GM12875 (cell line): ENCODE measurements around the gene ACSF3.

Experiments used
- H3K4me3 ChIP-seq: one replicate; pipeline ENCODE4 v1.5.1; 2011; ENCODE audit warnings: low read depth, low read length, control low read depth
- TF ChIP-seq, protein P1 (sequence below): IDR thresholded peaks from 2 replicates; pipeline ENCODE4 v1.5.1; 2011; ENCODE audit warnings: low read depth, mild to moderate bottlenecking, control low read depth, inconsistent platforms, low read length, moderate library complexity, borderline replicate concordance; ENCODE audit not compliant: insufficient read depth

ACSF3 gene

DNA sequence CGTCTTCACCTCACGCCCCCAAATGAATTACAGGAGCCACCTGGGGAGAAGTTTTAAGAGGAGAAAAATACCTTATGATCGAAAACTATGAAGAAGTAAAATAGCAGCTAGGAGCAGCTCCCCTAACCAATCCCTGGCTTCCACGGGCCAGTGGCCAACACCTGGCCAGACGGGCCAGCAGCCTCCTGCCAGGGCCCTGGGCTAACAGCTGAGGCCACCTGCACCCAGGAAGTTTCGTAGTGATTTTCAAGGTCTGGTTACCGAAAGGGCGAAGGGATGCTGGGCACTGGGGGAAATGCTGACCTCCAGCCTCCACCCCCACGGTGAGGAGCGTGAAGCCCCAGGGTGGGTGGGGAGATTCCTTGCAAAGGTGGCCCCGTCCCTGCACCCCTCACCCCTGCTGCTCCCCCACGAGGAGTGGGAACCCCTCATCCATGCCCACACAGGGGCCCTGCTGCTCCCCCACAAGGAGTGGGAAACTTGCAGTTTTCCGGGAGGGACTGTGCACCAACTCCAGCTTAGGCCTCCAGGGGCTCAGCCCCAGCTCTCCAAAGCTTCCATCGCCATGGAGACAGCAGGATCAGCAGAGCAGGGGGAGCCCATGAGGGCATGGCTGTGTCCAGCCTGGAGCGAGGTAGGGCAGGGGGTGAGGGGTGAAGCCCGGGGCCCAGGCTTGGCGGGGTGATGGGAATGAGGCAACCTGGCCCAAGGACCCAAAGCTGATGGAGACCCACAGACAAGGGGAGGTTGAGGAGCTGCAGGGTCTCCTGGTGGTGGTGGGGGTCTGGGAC, 31.9 kb upstream of the ACSF3 start:
- no peak overlapping the region for H3K4me3 ChIP-seq
- TF ChIP-seq, protein P1, sequence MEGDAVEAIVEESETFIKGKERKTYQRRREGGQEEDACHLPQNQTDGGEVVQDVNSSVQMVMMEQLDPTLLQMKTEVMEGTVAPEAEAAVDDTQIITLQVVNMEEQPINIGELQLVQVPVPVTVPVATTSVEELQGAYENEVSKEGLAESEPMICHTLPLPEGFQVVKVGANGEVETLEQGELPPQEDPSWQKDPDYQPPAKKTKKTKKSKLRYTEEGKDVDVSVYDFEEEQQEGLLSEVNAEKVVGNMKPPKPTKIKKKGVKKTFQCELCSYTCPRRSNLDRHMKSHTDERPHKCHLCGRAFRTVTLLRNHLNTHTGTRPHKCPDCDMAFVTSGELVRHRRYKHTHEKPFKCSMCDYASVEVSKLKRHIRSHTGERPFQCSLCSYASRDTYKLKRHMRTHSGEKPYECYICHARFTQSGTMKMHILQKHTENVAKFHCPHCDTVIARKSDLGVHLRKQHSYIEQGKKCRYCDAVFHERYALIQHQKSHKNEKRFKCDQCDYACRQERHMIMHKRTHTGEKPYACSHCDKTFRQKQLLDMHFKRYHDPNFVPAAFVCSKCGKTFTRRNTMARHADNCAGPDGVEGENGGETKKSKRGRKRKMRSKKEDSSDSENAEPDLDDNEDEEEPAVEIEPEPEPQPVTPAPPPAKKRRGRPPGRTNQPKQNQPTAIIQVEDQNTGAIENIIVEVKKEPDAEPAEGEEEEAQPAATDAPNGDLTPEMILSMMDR, result no peak

DNA sequence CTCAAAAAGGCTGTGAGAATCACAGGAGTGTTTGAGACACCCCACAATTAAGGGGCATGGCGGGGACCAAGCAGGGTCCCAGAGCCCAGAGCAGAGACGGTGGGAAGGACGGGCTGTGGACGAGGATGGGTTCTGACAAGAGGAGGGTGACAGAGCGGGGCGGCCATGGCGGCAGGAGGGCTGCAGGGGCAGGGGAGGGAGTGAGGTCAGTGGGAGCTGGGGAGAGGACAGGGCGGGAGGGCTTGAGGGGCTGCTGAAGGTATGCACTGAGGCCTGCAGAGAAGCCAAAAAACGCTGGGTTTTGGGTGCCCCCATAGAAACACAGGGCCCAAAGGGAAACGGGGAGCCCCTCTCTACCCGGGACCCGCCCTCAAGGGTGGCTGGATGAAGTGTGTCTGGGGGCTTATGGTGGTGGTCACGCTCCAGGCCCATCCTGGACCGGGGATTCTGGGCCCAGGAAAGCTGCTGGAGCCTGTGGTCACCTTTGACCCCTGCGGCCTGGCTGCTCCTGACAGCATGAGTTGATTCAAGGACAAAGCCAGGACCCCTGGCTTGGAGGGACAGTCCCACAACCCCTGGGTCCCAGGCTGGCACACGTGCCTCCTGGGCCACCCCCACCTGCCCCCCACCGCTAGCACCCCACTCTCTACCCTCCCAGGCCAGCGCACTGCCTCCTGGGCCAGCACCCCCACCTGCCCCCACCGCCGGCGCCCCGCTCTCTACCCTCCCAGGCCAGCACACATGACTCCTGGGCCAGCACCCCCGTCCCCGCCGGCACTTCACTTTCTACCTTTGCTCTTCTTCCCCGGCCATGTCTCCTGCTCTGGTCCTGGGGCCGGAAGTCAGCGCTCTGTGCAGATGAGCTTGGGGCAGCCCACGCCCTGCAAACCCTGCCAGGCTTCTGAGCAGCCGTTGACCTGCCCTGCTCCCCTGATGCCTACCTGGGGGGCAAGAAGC, 31.0 kb upstream of the ACSF3 start:
- TF ChIP-seq, protein P1, result no peak
- no peak overlapping the region for H3K4me3 ChIP-seq

DNA sequence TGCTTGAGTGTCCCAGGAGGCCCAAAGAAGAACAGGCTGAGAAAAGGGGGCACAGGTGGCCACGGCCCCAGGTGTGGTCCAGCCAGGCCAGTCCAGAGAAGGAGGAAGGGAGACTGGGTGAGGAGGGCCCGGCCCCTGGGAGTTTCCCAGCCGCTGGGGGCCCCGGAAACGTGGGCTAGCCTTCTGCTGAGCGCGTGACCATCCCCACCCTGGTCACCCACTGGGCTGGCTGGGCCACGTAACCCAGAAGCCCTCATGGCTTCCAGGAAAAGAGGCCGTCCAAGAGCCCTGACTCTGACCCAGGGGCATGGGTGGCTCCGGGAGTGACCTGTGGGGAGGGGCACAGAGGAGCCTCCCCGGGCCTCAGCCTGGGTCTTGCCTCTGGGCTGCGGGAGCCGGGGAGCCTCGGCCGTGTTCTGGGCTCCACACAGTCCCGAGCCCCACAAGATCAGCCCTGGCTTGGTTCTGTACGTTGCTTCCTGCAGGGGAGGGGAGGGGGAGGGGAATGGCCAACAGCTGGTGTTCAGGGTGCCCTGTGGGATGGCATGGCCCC, 29.8 kb upstream of the ACSF3 start:
- TF ChIP-seq, protein P1, result no peak
- H3K4me3 ChIP-seq, result no peak overlapping the region

DNA sequence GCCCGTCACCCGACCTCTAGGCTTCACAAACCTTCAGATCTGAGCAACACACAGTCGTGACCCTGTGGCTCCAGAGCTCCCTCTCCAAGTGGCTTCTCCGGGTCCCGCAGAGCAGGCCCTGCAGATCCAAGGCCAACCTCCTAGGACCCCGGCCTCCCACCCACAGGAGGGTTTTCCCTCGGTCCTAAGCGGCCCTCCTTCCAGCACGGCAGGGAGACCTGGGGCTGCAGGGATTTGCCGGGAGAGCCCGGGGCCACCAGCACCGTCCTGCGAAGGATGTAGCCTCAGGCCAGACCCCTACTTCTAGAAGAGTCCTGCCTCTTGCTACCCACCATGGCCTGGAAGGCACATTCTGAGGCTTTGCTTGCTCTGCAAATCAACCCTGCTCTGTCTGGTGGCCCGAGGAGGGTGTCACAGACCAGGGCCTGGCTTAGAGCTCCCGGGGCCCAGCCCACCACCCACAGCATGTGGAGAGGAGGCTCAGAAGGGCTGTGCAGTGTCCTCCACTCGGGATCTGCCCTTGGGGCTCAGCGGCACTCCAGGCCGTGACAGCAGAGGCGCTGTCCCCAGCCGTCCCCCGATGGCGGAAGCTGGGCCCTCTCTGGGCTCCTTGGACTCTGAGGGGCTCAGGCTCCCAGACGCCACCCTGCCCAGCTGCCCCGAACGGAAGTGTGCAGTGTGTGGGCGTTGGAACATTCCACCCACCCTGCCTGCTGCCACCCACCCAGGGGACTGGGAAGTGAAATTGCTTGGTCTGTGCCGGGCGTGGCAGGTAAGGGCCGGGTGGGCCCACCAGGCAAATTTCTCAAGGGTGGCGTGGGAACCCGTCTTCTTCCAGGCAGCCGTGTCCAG, 28.8 kb upstream of the ACSF3 start:
- TF ChIP-seq, protein P1, result no peak
- no peak overlapping the region for H3K4me3 ChIP-seq

DNA sequence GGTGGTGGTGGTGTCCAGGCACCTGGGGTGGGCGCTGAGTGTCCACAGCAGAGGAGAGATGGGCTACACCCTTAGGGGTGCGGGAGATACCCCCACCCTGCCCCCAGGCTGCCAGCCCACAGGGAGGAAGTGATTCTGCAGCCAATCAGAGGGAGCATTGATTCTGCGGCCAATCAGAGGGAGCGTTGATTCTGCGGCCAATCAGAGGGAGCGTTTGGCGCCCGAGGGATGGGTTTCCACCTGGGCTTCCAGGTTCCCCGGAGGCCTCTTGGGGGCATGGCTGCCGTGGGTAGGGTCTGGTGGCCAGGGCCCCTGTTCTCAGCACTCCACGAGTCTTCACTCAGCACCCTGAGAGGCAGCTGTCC, 28.2 kb upstream of the ACSF3 start:
- TF ChIP-seq, protein P1, result no peak
- H3K4me3 ChIP-seq, result no peak overlapping the region

DNA sequence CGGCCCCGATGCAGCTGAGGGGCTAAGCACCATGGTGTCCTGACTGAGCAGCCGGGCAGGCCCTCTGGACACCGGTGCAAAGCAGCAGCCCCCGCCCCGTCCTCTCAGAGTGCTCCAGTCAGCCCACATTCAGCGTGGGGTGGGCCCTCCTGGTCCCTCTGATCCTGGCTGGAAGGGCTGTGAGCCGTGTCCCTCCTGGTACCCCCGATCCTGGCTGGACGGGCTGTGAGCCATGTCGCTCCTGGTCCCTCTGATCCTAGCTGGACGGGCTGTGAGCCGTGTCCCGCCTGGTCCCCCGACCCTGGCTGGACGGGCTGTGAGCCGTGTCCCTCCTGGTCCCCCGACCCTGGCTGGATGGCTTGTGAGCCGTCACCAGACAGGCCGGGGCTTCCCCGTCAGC, 26.9 kb upstream of the ACSF3 start:
- TF ChIP-seq, protein P1, result no peak
- H3K4me3 ChIP-seq, result no peak overlapping the region
